Bronchial epithelial cell (primary cell): ENCODE measurements around the gene VSTM4. TPM values are rescaled to one million over a fixed set of nuclear protein-coding genes. Genes with fewer than 3 reads are reported as not detected.

Source experiments
- DNase-seq: peaks from one replicate; pipeline ENCODE4 v3.0.0-alpha.2; 2010; ENCODE audit warnings: low read depth
- FAIRE-seq: peaks from 2 replicates; lab custom pipeline; 2011; peaks lifted over from hg19 to GRCh38; lab: Jason Lieb, UNC
- H3K27me3 ChIP-seq: 2 replicates; pipeline ENCODE4 v1.5.1; 2011; ENCODE audit warnings: low read length; ENCODE audit not compliant: control insufficient read depth, insufficient read depth
- H3K36me3 ChIP-seq: 2 replicates; pipeline ENCODE4 v1.5.1; 2011; ENCODE audit warnings: low read length; ENCODE audit not compliant: control insufficient read depth, insufficient read depth
- H3K4me3 ChIP-seq: 2 replicates; pipeline ENCODE4 v1.5.1; 2011; ENCODE audit warnings: mild to moderate bottlenecking, low read depth, low read length, control low read depth
- total RNA-seq: library from RNA; depleted of rRNA; stranded (reverse); fragments of >200 nt; gene quantifications from 2 replicates; pipeline ENCODE4 v1.2.1, GENCODE V29; 2014
- TF ChIP-seq, protein P1 (sequence below): IDR thresholded peaks from 2 replicates; pipeline ENCODE4 v1.5.1; 2011; ENCODE audit warnings: mild to moderate bottlenecking, moderate library complexity, low read length, control low read depth, inconsistent platforms; ENCODE audit not compliant: insufficient read depth, severe bottlenecking

The VSTM4 gene
- total RNA-seq, 1 donor from 2014 or later, result under 0.01 TPM

DNA sequence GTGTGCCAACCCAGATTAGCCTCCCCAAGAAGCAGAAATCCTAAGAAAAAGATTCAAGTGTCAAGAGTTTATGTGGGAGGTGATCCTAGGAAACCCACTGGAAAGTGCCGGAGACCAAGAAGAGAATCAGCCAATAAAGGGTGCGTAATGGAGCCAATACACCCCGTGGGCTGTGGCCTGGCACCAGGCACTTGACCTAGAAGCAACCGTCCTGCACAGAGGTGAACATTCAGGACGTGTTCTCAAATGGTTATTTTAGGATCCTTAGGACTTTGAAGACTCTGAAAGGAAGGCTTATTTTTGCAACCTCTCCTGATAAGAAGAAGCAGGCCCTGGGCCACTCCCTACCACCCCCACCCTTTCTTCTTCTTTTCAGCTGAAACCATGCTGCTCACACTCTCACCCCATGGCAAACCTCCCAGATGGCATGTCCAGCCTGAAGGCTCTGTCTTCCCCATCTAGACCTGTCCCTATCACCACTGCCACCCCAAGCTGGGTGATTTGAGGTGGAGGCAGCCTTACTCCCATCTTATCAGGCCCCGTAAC, 46.6 kb downstream of the VSTM4 start:
- TF ChIP-seq, protein P1, sequence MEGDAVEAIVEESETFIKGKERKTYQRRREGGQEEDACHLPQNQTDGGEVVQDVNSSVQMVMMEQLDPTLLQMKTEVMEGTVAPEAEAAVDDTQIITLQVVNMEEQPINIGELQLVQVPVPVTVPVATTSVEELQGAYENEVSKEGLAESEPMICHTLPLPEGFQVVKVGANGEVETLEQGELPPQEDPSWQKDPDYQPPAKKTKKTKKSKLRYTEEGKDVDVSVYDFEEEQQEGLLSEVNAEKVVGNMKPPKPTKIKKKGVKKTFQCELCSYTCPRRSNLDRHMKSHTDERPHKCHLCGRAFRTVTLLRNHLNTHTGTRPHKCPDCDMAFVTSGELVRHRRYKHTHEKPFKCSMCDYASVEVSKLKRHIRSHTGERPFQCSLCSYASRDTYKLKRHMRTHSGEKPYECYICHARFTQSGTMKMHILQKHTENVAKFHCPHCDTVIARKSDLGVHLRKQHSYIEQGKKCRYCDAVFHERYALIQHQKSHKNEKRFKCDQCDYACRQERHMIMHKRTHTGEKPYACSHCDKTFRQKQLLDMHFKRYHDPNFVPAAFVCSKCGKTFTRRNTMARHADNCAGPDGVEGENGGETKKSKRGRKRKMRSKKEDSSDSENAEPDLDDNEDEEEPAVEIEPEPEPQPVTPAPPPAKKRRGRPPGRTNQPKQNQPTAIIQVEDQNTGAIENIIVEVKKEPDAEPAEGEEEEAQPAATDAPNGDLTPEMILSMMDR, result no peak
- H3K27me3 ChIP-seq, result no peaks in the 10 kb centered on the region
- H3K4me3 ChIP-seq, result no peak overlapping the region
- no peak for FAIRE-seq
- H3K36me3 ChIP-seq, result no peaks in the 10 kb centered on the region
- no peak for DNase-seq

DNA sequence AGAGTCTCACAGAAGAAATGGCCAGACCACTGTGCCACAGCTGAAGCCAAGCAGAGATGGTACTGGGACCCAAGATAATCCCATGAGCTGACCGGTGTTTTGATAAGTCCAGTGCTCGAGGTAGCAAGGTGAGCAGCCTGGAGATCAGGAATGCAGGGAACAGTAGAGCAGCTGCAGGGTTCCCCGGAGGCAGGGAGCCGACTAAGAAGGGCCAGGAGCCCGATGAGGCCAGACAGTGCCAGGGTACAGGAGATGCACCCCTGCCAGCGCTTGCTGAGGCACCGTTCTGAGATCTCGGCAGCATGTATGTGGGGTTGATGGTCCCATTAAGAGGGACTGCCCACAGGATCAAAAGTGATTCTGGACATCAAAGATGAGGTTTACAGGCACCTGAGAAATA, 47.1 kb downstream of the VSTM4 start:
- H3K27me3 ChIP-seq, result no peaks in the 10 kb centered on the region
- no peak overlapping the region for H3K4me3 ChIP-seq
- no peak for DNase-seq
- no peaks in the 10 kb centered on the region for H3K36me3 ChIP-seq
- TF ChIP-seq, protein P1, result no peak
- FAIRE-seq, result no peak

DNA sequence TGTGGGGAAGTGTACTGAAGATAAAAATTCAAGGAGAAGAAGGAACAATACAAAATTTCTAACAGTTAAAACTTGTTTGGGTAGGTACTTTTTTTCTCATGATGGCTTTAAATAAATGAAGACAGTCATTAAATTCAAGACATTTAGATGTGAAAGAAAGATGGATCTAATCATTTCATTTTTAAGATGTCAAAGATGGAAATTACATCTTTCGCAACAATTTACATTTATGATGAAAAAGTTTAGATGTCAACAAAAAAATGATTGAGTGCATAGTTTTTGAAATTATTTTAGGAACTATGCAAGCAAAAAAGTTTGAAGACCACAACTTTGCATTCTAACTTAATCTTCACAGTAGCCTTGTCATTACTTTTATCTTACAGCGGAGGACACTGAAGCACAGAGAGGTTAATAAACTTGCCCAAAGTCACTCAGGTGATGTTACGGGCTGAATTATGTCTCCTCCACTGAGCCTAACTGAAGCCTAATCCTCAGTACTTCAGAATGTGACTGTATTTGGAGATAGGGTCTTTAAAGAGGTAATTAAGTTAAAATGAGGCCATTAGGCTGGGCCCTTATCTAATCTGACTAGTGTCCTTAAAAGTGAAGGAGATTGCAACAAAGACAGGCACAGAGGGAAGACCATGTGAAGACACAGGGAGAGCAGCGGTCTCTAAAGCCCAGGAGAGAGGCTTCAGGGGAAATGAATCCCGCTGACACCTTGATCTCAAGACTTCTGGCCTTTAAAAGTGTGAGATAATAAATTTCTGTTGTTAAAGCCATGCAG, 48.2 kb downstream of the VSTM4 start:
- FAIRE-seq, result no peak
- Histone ChIP-seq H3K4me3 (no peak overlapping the region), H3K27me3 (no peaks in the 10 kb centered on the region), H3K36me3 (no peaks in the 10 kb centered on the region)
- TF ChIP-seq, protein P1, result no peak
- no peak for DNase-seq

DNA sequence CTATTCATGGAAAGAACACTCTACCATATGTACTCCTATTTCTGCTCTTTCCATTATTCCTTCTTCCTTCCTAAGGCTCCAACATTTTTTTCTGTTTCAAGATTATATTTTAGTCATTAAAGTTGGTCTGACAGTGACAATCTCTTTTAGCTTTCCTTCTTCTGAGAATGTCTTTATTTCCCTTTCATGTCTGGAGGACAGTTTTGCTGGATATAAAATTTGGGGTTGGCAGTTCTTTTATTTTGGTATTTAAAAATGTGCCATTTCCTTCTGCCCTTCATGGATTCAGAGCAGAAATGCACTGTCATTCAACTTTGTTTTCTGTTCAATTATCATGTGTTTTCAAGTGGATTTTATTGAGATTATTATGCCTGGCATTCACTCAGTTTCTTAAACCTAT, 53.1 kb downstream of the VSTM4 start:
- FAIRE-seq (no peak), DNase-seq (no peak)
- H3K27me3 ChIP-seq, result no peaks in the 10 kb centered on the region
- no peaks in the 10 kb centered on the region for H3K36me3 ChIP-seq
- H3K4me3 ChIP-seq, result no peak overlapping the region
- TF ChIP-seq, protein P1, result no peak

DNA sequence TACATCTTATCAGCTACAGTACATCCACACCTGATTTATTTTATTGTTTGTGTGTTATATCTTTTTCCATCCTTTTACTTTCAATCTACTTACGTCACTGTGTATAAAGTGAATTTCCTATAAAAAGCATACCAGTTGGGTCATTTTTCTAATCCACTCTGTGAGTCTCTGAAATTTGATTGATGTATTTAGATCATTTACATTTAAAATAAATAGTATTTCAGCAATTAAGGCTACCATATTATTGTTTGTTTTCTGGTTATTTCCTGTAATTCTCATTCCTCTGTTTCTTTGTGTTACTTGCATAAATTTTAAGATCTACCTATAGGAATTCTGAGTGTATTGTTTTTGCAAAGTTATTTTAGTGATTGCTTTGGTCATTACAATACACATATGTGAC, 53.7 kb downstream of the VSTM4 start:
- Histone ChIP-seq H3K27me3 (no peaks in the 10 kb centered on the region), H3K4me3 (no peak overlapping the region), H3K36me3 (no peaks in the 10 kb centered on the region)
- DNase-seq, result no peak
- no peak for FAIRE-seq
- TF ChIP-seq, protein P1, result no peak
